Activated CD8-positive, alpha-beta memory T cell treated with anti-CD3 and anti-CD28 coated beads, Interleukin-2, amount 50 U/mL, for 24 hours (primary cell): ENCODE measurements around the gene PEPD.

ENCODE experiments used
- DNase-seq: peaks from one replicate; pipeline ENCODE4 v3.0.0-alpha.2; 2020; ENCODE audit errors: extremely low read depth

Gene PEPD

GRCh38 chr19:33359581-33359980 is 162.0 kb downstream of the PEPD start:
- no peak for DNase-seq

DNA sequence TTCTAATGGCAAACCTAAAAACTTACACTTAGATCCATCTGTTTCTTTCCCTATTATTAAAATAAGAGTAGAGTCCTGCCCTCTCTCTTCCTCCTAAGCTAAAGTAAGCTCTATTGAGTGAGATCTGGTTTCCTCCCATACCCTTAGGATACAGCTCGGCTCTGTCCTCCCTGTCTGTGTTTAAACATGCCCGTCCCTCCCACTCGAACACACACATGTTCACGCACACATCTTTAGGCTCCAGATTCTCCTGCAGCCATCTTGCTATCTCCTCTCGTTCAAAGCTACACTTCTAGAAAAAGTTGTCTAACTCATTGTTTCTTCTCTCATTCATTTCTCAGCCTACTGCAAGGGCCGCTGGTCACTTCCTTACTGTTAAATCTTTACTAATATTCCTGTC is 163.2 kb downstream of the PEPD start:
- DNase-seq: no peak

DNA sequence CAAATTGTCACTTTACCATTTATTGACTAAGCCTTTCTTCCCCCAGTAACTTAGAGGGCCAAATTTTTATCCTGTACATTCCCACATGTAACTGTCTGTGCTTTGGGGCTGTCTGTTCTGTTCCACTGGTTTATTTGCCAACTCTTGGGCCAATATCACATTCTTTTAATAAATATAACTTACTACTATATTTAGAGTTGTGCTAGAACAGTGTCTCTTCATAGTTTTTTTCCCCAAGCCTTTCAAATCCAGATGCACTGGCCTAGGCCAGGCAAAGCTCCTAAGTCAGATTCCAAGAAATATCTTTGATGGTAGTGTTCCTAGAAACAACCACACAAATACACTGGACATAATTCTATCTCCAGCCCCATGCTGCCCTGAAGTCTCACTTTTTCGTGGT is 164.0 kb downstream of the PEPD start:
- no peak for DNase-seq

DNA sequence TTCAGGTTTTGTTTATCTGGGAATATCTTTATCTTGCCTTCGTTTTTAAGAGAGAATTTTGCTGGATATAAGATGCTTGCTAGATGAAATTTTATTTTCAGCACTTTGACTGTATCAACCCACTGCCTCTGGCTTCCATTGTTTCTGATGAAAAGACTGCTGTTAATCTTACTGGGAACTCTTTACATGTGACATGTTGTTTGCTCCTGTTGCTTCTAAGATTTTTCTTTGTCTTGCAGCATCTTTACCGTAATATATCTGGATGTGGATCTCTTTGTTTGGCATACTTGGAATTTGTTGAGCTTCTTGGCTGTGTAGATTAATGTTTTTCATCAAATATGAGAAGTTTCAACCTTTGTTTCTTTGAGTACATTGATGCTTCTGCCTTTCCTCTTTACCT is 166.1 kb downstream of the PEPD start:
- no peak for DNase-seq

DNA sequence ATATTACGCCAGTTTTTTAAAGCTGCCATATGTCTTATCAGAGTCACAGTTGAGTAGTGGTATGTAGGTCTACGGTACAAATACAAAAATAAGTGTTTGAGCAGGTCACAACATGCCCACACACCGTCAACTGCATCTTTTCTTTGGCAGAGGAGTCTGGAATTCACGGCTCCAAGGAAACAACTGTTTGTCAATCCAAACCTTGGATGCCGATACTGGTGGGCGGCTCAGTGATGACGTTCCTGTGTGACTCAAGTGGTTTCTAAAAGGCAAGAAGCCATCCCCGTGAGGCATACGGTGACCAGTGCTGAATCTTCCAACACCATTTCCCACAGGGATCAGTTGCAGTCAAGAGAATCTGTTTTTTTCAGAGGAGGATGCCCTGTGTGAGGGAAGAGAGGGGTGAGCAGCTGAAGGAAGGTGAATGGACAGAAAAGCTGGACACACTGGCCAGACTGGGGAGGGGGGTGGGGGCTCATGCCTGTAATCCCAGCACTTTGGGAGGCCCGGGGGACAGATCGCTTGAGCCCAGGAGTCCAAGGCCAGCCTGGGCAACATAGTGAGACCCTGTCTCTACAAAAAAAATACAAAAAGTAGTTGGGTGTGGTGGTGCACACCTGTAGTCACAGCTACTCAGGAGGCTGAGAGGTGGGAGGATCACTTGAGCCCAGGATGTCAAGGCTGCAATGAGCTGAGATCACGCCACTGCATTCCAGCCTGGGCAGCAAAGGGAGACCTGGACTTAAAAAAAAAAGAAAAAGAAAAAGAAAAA is 170.9 kb downstream of the PEPD start:
- no peak for DNase-seq

GRCh38 chr19:33349319-33350289 is 172.0 kb downstream of the PEPD start:
- DNase-seq: no peak

DNA sequence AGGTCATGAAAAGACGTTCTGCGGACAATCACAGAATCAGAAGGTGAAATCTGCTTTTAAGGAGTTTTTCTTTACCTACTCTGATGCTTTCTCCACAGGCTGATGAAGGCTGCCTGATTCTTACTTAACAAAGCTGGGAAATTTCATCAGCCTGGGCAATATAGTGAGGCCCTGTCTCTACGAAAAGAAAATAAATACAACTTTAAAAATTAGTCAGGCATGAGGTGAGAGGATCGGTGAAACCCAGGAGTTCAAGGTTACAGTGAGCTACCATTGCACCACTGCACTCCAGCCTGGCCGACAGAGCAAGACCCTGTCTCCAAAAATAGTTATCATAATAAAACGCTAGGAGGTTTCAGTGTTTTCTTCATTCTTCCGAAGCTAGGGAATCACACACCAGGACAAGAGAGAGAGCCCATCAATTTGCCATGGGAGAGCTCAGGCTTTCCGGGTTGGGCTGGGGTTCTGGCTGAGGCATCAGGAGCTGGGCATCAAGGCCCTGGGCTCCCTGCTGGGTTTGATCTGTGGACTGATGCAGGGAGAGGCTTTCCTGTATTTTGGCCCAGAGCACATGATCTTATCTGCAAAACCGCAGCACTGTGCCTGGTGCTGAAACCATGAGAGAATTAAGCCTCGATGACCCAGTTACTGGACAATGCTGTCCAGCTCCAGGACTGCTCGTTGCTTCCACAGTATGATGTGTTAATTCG is 173.1 kb downstream of the PEPD start:
- DNase-seq: no peak

GRCh38 chr19:33347300-33347699 is 174.3 kb downstream of the PEPD start:
- no peak for DNase-seq

- DNase-seq: no peak
Observed at GRCh38 chr19:33346665-33347064, 174.9 kb downstream of the PEPD start.

- DNase-seq: no peak
Observed at GRCh38 chr19:33345163-33345562, 176.4 kb downstream of the PEPD start.

DNA sequence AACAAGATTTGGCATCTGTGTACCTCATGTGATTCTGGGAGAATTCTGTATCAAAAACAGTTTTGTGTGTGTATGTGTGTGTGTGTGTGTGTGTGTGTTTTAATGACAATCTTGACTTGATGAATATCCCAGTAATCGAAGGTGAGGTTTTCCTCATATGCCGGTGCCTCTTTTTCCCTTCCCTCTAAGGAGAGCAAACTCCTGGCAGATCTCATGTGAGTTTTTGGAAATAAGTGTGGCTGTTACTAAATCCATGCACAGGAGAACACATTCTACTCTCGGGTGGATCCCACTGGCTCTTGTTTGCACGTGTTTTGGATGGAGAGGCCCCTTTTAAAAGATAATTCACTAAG is 177.0 kb downstream of the PEPD start:
- DNase-seq: no peak

- DNase-seq: no peak
Observed at GRCh38 chr19:33343859-33344572, 177.6 kb downstream of the PEPD start.

DNA sequence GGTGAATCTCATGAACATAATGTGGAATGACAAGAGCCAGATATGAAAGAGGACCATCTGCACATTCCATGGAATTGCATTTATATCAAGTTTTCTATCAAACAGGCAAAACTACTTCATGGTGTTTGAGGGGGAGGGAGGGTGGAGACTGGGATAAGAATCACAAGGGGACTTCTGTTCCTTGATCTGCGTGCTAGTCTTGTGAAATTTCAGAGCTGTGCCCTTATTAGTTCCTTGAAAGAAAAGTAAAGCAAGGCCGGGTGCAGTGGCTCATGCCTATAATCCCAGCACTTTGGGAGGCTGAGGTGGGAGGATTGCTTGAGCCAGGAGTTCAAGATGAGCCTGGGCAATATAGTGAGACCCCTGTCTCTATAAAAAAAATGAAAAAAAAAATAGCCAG is 178.3 kb downstream of the PEPD start:
- DNase-seq: no peak

DNA sequence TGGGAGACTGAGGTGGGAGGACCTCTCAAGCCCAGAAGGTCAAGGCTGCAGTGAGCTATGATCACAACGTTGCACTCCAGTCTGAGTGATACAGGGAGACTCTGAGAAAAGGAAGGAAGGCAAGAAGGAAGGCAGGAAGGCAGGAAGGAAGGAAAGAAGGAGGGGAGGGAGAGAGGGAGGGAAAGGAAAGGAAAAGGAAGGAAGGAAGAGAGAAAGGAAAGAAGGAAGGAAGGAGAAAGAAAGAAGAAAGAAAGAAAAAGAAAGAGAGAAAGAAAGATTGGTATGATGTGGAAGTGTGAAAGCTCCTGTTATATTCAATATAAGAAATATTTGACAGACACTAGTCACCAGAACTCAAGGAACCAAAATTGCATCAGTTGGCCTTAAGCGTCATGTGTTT is 180.6 kb downstream of the PEPD start:
- DNase-seq: no peak

- DNase-seq: no peak
Observed at GRCh38 chr19:33339016-33339984, 182.3 kb downstream of the PEPD start.
